HepG2 (cell line): ENCODE results near the gene NTN5. TPM values are rescaled to one million over a fixed set of nuclear protein-coding genes. Genes with fewer than 3 reads are reported as not detected.

Source experiments
- HMGA1 ChIP-seq: sonication (generic); formaldehyde crosslinking; conservative IDR thresholded peaks from 2 replicates; pipeline ENCODE4 v1.4.0; 2020; ENCODE audit warnings: missing genetic modification reagents
- HNF4A ChIP-seq: sonication (generic); formaldehyde crosslinking; IDR thresholded peaks from 2 replicates; pipeline ENCODE4 v1.4.0; 2020; ENCODE audit warnings: missing genetic modification reagents
- HNRNPK ChIP-seq: fragments of 200-400 bp; formaldehyde crosslinking; IDR thresholded peaks from 2 replicates; pipeline ENCODE4 v1.6.1; 2018; ENCODE audit warnings: low read length, low read depth, moderate library complexity, mild to moderate bottlenecking; ENCODE audit not compliant: poor library complexity, severe bottlenecking
- HNRNPL ChIP-seq: fragments of 200-400 bp; formaldehyde crosslinking; IDR thresholded peaks from 2 replicates; pipeline ENCODE4 v1.6.1; 2017; ENCODE audit warnings: mild to moderate bottlenecking, low read depth, low read length
- LRRFIP1 ChIP-seq: sonication (generic); formaldehyde crosslinking; conservative IDR thresholded peaks from 2 replicates; pipeline ENCODE4 v1.4.0; 2020; ENCODE audit warnings: missing genetic modification reagents
- MAFG ChIP-seq: sonication (generic); formaldehyde crosslinking; IDR thresholded peaks from 2 replicates; pipeline ENCODE4 v1.5.1; 2020; ENCODE audit warnings: mild to moderate bottlenecking, missing genetic modification reagents
- MXD4 ChIP-seq: IDR thresholded peaks from 2 replicates; pipeline ENCODE4 v1.6.1; 2016; ENCODE audit warnings: mild to moderate bottlenecking, missing biosample characterization, missing genetic modification reagents
- NFIB ChIP-seq: sonication (generic); formaldehyde crosslinking; IDR thresholded peaks from 2 replicates; pipeline ENCODE4 v1.9.0; 2021; ENCODE audit warnings: missing genetic modification reagents, mild to moderate bottlenecking, borderline replicate concordance
- RFX3 ChIP-seq: IDR thresholded peaks from 2 replicates; pipeline ENCODE4 v1.6.1; 2016; ENCODE audit warnings: missing biosample characterization, missing genetic modification reagents
- RFXAP ChIP-seq: sonication (generic); formaldehyde crosslinking; IDR thresholded peaks from 2 replicates; pipeline ENCODE4 v1.4.0; 2020; ENCODE audit warnings: missing genetic modification reagents, borderline replicate concordance
- WIZ ChIP-seq: sonication (generic); formaldehyde crosslinking; IDR thresholded peaks from 2 replicates; pipeline ENCODE4 v1.5.1; 2020; ENCODE audit warnings: mild to moderate bottlenecking, missing genetic modification reagents
- YEATS2 ChIP-seq: sonication (generic); formaldehyde crosslinking; IDR thresholded peaks from 2 replicates; pipeline ENCODE4 v1.4.0; 2020; ENCODE audit warnings: missing genetic modification reagents, borderline replicate concordance
- ZNF17 ChIP-seq: sonication (generic); formaldehyde crosslinking; IDR thresholded peaks from 2 replicates; pipeline ENCODE4 v1.5.0; 2020; ENCODE audit warnings: mild to moderate bottlenecking, missing genetic modification reagents
- ZNF44 ChIP-seq: sonication (generic); formaldehyde crosslinking; IDR thresholded peaks from 2 replicates; pipeline ENCODE4 v1.5.1; 2020; ENCODE audit warnings: mild to moderate bottlenecking, missing genetic modification reagents
- ZNF550 ChIP-seq: sonication (generic); formaldehyde crosslinking; IDR thresholded peaks from 2 replicates; pipeline ENCODE4 v1.4.0; 2020; ENCODE audit warnings: mild to moderate bottlenecking, missing genetic modification reagents, borderline replicate concordance
- ZNF687 ChIP-seq: sonication (generic); formaldehyde crosslinking; IDR thresholded peaks from 2 replicates; pipeline ENCODE4 v1.5.1; 2020; ENCODE audit warnings: mild to moderate bottlenecking, missing genetic modification reagents, moderate library complexity
- ZNF891 ChIP-seq: sonication (generic); formaldehyde crosslinking; IDR thresholded peaks from 2 replicates; pipeline ENCODE4 v1.5.0; 2020; ENCODE audit warnings: mild to moderate bottlenecking, missing genetic modification reagents
- polyA plus RNA-seq, 8 experiments: library from polyadenylated mRNA; depleted of rRNA in 3 of 8; stranded (reverse) in 7 of 8; unstranded in 1 of 8; fragments of >200 nt; fragmentation: Illumina TruSeq in 4 of 8; extraction: Trizol in 4 of 8; gene quantifications; 2 replicates each; pipeline versions ENCODE4 v1.2.1 to v1.2.3, GENCODE V29; 2011 to 2016; ENCODE audit warnings: low read depth in 4 of 8, missing spikeins in 1 of 8, mixed read lengths in 1 of 8; ENCODE audit not compliant: insufficient read depth in 1 of 8
- total RNA-seq, 5 experiments: library from RNA; depleted of rRNA; stranded (reverse); fragments of >200 nt; fragmentation: Illumina TruSeq; extraction: Trizol; gene quantifications; 2 replicates each; pipeline ENCODE4 v1.2.3, GENCODE V29; 2016; ENCODE audit warnings: low read depth in 1 of 5
- TF ChIP-seq, protein P1 (sequence below), 2 experiments: sonication (generic) in 1 of 2; formaldehyde crosslinking in 1 of 2; IDR thresholded peaks; 2 replicates each; pipeline versions ENCODE4 v1.4.0 to v1.6.1; 2018 to 2020; ENCODE audit warnings: missing genetic modification reagents in 2 of 2, borderline replicate concordance in 1 of 2, low read depth in 1 of 2, mild to moderate bottlenecking in 1 of 2, missing biosample characterization in 1 of 2
- TF ChIP-seq, protein P2 (sequence below): IDR thresholded peaks from 2 replicates; pipeline ENCODE4 v1.6.1; 2016; ENCODE audit warnings: missing biosample characterization, missing genetic modification reagents, low read depth

The NTN5 gene
- total and polyA plus RNA-seq, 2 of the 13 experiments (the other 11 are each of a cell fraction or from before 2014, with no cell fraction given), result 0.05 TPM; not detected in 1

- peak; percentile 23 for TF ChIP-seq HNRNPK
- TF ChIP-seq ZNF17 (CRISPR knock-in tag), result no peak
- TF ChIP-seq LRRFIP1 (CRISPR knock-in tag), result no peak
- TF ChIP-seq HNF4A (CRISPR knock-in tag), result peak; percentile 39
- no peak for TF ChIP-seq HMGA1 (CRISPR knock-in tag)
- no peak for TF ChIP-seq WIZ
- no peak for TF ChIP-seq ZNF44
- peak; percentile 45; the same call in 1 of the 2 replicates for TF ChIP-seq RFXAP (CRISPR knock-in tag)
- TF ChIP-seq NFIB, result no peak
- TF ChIP-seq HNRNPL, result no peak
- peak; percentile 96 for TF ChIP-seq ZNF687 (CRISPR knock-in tag)
- TF ChIP-seq, protein P1, sequence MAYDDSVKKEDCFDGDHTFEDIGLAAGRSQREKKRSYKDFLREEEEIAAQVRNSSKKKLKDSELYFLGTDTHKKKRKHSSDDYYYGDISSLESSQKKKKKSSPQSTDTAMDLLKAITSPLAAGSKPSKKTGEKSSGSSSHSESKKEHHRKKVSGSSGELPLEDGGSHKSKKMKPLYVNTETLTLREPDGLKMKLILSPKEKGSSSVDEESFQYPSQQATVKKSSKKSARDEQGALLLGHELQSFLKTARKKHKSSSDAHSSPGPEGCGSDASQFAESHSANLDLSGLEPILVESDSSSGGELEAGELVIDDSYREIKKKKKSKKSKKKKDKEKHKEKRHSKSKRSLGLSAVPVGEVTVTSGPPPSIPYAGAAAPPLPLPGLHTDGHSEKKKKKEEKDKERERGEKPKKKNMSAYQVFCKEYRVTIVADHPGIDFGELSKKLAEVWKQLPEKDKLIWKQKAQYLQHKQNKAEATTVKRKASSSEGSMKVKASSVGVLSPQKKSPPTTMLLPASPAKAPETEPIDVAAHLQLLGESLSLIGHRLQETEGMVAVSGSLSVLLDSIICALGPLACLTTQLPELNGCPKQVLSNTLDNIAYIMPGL (CRISPR knock-in tag; IDR thresholded peaks at IDR 0.05; ENCODE audit: borderline replicate concordance in 1 of 2, low read depth in 1 of 2), result peak in 1 of 2 experiments; percentile 25; a peak in 1 of 4 replicates
- TF ChIP-seq ZNF550 (CRISPR knock-in tag), result no peak
- 0 out of 2 replicates have a peak, but pooled peaks have one; percentile 30 for TF ChIP-seq MXD4 (CRISPR knock-in tag)
- no peak for TF ChIP-seq MAFG (CRISPR knock-in tag)
- peak; percentile 48; the same call in 1 of the 2 replicates for TF ChIP-seq YEATS2 (CRISPR knock-in tag)
- peak; percentile 37; the same call in 1 of the 2 replicates for TF ChIP-seq ZNF891 (CRISPR knock-in tag)
- TF ChIP-seq RFX3, result no peak
- TF ChIP-seq, protein P2, sequence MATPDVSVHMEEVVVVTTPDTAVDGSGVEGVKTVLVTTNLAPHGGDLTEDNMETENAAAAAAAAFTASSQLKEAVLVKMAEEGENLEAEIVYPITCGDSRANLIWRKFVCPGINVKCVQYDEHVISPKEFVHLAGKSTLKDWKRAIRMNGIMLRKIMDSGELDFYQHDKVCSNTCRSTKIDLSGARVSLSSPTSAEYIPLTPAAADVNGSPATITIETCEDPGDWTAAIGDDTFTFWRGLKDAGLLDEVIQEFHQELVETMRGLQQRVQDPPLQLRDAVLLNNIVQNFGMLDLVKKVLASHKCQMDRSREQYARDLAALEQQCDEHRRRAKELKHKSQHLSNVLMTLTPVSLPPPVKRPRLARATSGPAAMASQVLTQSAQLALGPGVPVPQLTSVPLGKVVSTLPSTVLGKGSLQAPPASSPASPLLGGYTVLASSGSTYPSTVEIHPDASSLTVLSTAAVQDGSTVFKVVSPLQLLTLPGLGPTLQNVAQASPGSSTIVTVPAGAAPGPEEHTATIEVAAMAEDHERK (CRISPR knock-in tag), result no peak
These were observed 38.2 kb downstream of the NTN5 start (continued) for GRCh38 chr19:48634424-48635262.
